ENCODE measurements around the gene LIN7C. TPM values are rescaled to one million over a fixed set of nuclear protein-coding genes. Genes with fewer than 3 reads are reported as not detected.

Gene LIN7C
- polyA plus RNA-seq, 3 donors, result 7.3 to 24.0 (median 18.9) TPM

GRCh38 chr11:27532652-27533325, 26.2 kb upstream of the LIN7C start:
- Histone ChIP-seq H3K27ac (ENCODE audit: low read depth in 1 of 2, low read length in 2 of 2) (no peak overlapping the region), H3K4me3 (replicated peaks in 1 of 3; ENCODE audit: low read depth in 2 of 3, low read length in 3 of 3) (no peak overlapping the region), H3K27me3 (ENCODE audit: control insufficient read depth in 2 of 2, insufficient read depth in 2 of 2, low read length in 2 of 2) (no peaks in the 10 kb centered on the region), H3K9me3 (replicated peaks in 1 of 2; ENCODE audit: control insufficient read depth in 1 of 2, insufficient read depth in 1 of 2, low read length in 2 of 2) (no peaks in the 10 kb centered on the region), H3K36me3 (replicated peaks in 1 of 2; ENCODE audit: control insufficient read depth in 1 of 2, insufficient read depth in 2 of 2, low read length in 2 of 2) (no peaks in the 10 kb centered on the region), H3K4me1 (ENCODE audit: control insufficient read depth in 1 of 2, insufficient read depth in 2 of 2, low read length in 2 of 2) (no peaks in the 10 kb centered on the region), H3K79me2 (ENCODE audit: insufficient read depth, low read length) (no peaks in the 10 kb centered on the region), H3K9ac (ENCODE audit: insufficient read depth, low read length, poor library complexity, severe bottlenecking) (no peak overlapping the region), H2AFZ (ENCODE audit: insufficient read depth, low read depth, low read length, poor library complexity, severe bottlenecking) (no peak overlapping the region), H3K4me2 (replicated peaks; ENCODE audit: extremely low read depth, low read length, poor library complexity, severe bottlenecking) (no peak overlapping the region), H4K20me1 (ENCODE audit: insufficient read depth, low read length) (no peaks in the 10 kb centered on the region)
- Mint-ChIP-seq H3K27me3 (ENCODE audit: low read depth in 3 of 3) (peaks cover 0 to 2% (median 0%) of the 10 kb centered on the region in 3 donors), H3K27ac (no peak overlapping the region), H3K4me1 (no peaks in the 10 kb centered on the region), H3K9me3 (peaks cover 0 to 3% (median 0%) of the 10 kb centered on the region in 7 donors), H3K36me3 (no peaks in the 10 kb centered on the region), H3K4me3 (no peak overlapping the region)
- TF ChIP-seq CTCF (IDR thresholded peaks at IDR 0.05), result no peak
- DNase-seq, result no peak
- intact Hi-C loops (cut with micrococcal nuclease), result no loop called here
- WGBS (ENCODE audit: insufficient coverage), result 67% methylated on average over 1 of the region's 4 CpGs

- no peaks in the 10 kb centered on the region for H3K4me1 Mint-ChIP-seq
- Histone ChIP-seq H3K4me1 (ENCODE audit: control insufficient read depth in 1 of 2, insufficient read depth in 2 of 2, low read length in 2 of 2) (no peaks in the 10 kb centered on the region), H4K20me1 (ENCODE audit: insufficient read depth, low read length) (no peaks in the 10 kb centered on the region), H3K79me2 (ENCODE audit: insufficient read depth, low read length) (no peaks in the 10 kb centered on the region), H3K27me3 (ENCODE audit: control insufficient read depth in 2 of 2, insufficient read depth in 2 of 2, low read length in 2 of 2) (no peaks in the 10 kb centered on the region), H3K4me2 (replicated peaks; ENCODE audit: extremely low read depth, low read length, poor library complexity, severe bottlenecking) (no peak overlapping the region), H3K27ac (ENCODE audit: low read depth in 1 of 2, low read length in 2 of 2) (no peak overlapping the region), H3K36me3 (replicated peaks in 1 of 2; ENCODE audit: control insufficient read depth in 1 of 2, insufficient read depth in 2 of 2, low read length in 2 of 2) (no peaks in the 10 kb centered on the region), H2AFZ (ENCODE audit: insufficient read depth, low read depth, low read length, poor library complexity, severe bottlenecking) (no peak overlapping the region), H3K9ac (ENCODE audit: insufficient read depth, low read length, poor library complexity, severe bottlenecking) (no peak overlapping the region), H3K4me3 (replicated peaks in 1 of 3; ENCODE audit: low read depth in 2 of 3, low read length in 3 of 3) (no peak overlapping the region), H3K9me3 (replicated peaks in 1 of 2; ENCODE audit: control insufficient read depth in 1 of 2, insufficient read depth in 1 of 2, low read length in 2 of 2) (no peaks in the 10 kb centered on the region)
- no peaks in the 10 kb centered on the region for H3K36me3 Mint-ChIP-seq
- TF ChIP-seq CTCF (IDR thresholded peaks at IDR 0.05), result no peak
- H3K27ac Mint-ChIP-seq, result no peak overlapping the region
- no peaks in the 10 kb centered on the region for H3K9me3 Mint-ChIP-seq
- no peak for DNase-seq
- intact Hi-C loops (cut with micrococcal nuclease), result no loop called here
- H3K4me3 Mint-ChIP-seq, result no peak overlapping the region
- no peaks in the 10 kb centered on the region for H3K27me3 Mint-ChIP-seq (ENCODE audit: low read depth in 3 of 3)
Observed at GRCh38 chr11:27528712-27529111, 22.1 kb upstream of the LIN7C start.
